Parathyroid adenoma (tissue), 2 donors: Measurements from ENCODE around the gene ITFG1.

ENCODE experiments used
- H2AFZ ChIP-seq: fragments of 300-600 bp; sonication (generic); one replicate; pipeline ENCODE4 v1.7.0; 2017; ENCODE audit warnings: antibody characterized with exemption, mild to moderate bottlenecking
- H3K27ac ChIP-seq: fragments of 300-600 bp; sonication (generic); one replicate; pipeline ENCODE4 v1.7.0; 2017
- H3K27me3 ChIP-seq: fragments of 300-600 bp; sonication (generic); one replicate; pipeline ENCODE4 v1.7.0; 2017; ENCODE audit warnings: low read length; ENCODE audit not compliant: control insufficient read depth, insufficient read depth
- H3K36me3 ChIP-seq: fragments of 300-600 bp; sonication (generic); one replicate; pipeline ENCODE4 v1.7.0; 2017; ENCODE audit warnings: low read length; ENCODE audit not compliant: control insufficient read depth, insufficient read depth
- H3K4me1 ChIP-seq: fragments of 300-600 bp; sonication (generic); one replicate; pipeline ENCODE4 v1.7.0; 2017; ENCODE audit warnings: control low read depth
- H3K4me2 ChIP-seq: fragments of 300-600 bp; sonication (generic); one replicate; pipeline ENCODE4 v1.7.0; 2017; ENCODE audit warnings: low read length
- H3K4me3 ChIP-seq: fragments of 300-600 bp; sonication (generic); one replicate; pipeline ENCODE4 v1.7.0; 2017; ENCODE audit warnings: low read depth, low read length
- H3K79me2 ChIP-seq: fragments of 300-600 bp; sonication (generic); one replicate; pipeline ENCODE4 v1.7.0; 2017; ENCODE audit warnings: control low read depth
- H3K9ac ChIP-seq: fragments of 300-600 bp; sonication (generic); one replicate; pipeline ENCODE4 v1.7.0; 2017; ENCODE audit warnings: mild to moderate bottlenecking
- H3K9me3 ChIP-seq: fragments of 300-600 bp; sonication (generic); one replicate; pipeline ENCODE4 v1.7.0; 2017; ENCODE audit warnings: low read length; ENCODE audit not compliant: control insufficient read depth
- TF ChIP-seq, protein P1 (sequence below): fragments of 300-600 bp; sonication (generic); IDR thresholded peaks from one replicate; pipeline ENCODE4 v1.7.0; 2017; ENCODE audit warnings: antibody characterized with exemption, mild to moderate bottlenecking
- donor health status: primary hyperparathyroidism.

ITFG1 gene

DNA sequence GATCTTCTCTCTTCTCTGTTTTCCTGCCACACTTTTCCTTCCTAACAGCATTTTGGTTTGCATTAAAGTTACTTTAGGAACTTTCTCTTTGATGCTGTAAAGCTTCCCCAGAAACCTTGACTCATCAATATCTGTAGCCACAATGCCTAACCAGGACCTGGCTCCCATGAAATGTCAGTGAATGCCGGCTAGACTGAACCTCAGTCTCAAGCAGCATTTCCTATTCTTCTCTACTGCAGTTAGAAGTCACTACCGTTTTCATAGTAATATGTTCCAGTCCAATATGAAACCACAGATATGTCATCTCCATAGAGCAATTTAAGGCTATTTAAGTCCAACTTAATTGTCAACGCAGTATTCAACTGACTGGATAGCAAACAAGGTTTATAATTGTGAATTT is 28.9 kb downstream of the ITFG1 start:
- Histone ChIP-seq H3K79me2 (peaks cover 7% of the 10 kb centered on the region), H3K27ac (no peak overlapping the region), H3K9ac (no peak overlapping the region), H3K36me3 (no peaks in the 10 kb centered on the region), H3K9me3 (no peaks in the 10 kb centered on the region), H3K4me2 (no peak overlapping the region), H3K4me1 (no peaks in the 10 kb centered on the region), H3K27me3 (no peaks in the 10 kb centered on the region), H2AFZ (no peak overlapping the region), H3K4me3 (no peak overlapping the region)
- TF ChIP-seq, protein P1, sequence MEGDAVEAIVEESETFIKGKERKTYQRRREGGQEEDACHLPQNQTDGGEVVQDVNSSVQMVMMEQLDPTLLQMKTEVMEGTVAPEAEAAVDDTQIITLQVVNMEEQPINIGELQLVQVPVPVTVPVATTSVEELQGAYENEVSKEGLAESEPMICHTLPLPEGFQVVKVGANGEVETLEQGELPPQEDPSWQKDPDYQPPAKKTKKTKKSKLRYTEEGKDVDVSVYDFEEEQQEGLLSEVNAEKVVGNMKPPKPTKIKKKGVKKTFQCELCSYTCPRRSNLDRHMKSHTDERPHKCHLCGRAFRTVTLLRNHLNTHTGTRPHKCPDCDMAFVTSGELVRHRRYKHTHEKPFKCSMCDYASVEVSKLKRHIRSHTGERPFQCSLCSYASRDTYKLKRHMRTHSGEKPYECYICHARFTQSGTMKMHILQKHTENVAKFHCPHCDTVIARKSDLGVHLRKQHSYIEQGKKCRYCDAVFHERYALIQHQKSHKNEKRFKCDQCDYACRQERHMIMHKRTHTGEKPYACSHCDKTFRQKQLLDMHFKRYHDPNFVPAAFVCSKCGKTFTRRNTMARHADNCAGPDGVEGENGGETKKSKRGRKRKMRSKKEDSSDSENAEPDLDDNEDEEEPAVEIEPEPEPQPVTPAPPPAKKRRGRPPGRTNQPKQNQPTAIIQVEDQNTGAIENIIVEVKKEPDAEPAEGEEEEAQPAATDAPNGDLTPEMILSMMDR, result no peak

DNA sequence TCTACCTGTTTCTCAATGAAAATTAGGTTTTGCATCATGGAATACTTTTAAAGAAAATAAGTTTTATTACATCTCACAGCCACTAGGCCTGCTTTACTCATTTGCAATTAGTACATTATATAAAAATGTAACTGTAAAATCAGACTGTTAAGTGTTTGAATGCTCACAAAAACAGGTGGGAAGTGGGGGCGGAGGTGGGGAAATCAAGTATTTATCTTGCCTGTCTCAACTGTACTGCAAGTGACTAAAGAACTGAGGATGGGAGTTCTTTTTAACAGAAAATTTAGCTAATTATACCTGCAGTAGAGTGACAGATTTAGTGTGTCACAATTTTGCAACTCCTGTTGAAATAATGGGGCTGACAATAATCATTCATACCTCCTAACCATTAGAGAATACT is 34.1 kb downstream of the ITFG1 start:
- no peaks in the 10 kb centered on the region for H3K9me3 ChIP-seq
- TF ChIP-seq, protein P1, result no peak
- H3K27ac ChIP-seq, result no peak overlapping the region
- H3K79me2 ChIP-seq, result no peaks in the 10 kb centered on the region
- no peaks in the 10 kb centered on the region for H3K36me3 ChIP-seq
- no peak overlapping the region for H3K4me3 ChIP-seq
- no peaks in the 10 kb centered on the region for H3K27me3 ChIP-seq
- no peak overlapping the region for H3K9ac ChIP-seq
- no peak overlapping the region for H3K4me2 ChIP-seq
- no peaks in the 10 kb centered on the region for H3K4me1 ChIP-seq
- H2AFZ ChIP-seq, result no peak overlapping the region

DNA sequence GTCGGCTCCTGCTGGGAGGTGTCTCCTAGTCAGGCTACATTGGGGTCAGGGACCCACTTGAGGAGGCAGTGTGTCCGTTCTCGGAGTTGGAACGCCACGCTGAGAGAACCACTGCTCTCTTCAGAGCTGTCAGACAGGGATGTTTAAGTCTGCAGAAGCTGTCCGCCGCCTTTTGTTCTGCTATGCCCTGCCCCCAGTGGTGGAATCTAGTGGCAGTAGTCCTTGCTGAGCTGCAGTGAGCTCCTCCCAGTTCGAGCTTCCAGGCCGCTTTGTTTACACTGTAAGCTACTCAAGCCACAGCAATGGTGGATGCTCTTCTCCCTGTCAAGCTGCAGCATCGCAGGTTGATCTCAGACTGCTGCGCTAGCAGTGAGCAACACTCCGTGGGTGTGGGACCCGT is 36.0 kb downstream of the ITFG1 start:
- no peak overlapping the region for H3K4me3 ChIP-seq
- TF ChIP-seq, protein P1, result no peak
- no peak overlapping the region for H3K4me2 ChIP-seq
- H3K4me1 ChIP-seq, result no peaks in the 10 kb centered on the region
- H3K9ac ChIP-seq, result no peak overlapping the region
- H3K79me2 ChIP-seq, result no peaks in the 10 kb centered on the region
- H3K9me3 ChIP-seq, result no peaks in the 10 kb centered on the region
- H3K27ac ChIP-seq, result no peak overlapping the region
- no peak overlapping the region for H2AFZ ChIP-seq
- no peaks in the 10 kb centered on the region for H3K36me3 ChIP-seq
- no peaks in the 10 kb centered on the region for H3K27me3 ChIP-seq

DNA sequence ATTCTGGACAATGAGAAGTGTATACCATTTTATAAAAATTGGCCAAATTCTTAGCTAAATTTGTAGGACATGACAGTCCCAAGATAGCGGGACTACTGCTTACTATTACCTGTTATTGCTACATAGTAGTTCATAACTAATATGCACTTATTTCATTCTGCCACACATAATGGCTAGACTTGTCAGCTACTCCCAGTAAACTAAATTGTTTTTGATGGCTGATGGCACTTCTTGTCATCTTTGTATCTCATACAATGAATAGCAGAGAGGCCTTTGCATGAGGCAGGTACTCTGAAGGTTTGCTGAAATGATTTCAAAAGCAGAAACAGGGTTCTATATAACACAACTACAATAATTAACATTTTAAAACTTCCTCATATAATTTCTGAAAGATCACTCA is 44.0 kb downstream of the ITFG1 start:
- H3K27me3 ChIP-seq, result no peaks in the 10 kb centered on the region
- no peak overlapping the region for H2AFZ ChIP-seq
- no peak overlapping the region for H3K4me2 ChIP-seq
- peaks cover 5% of the 10 kb centered on the region for H3K4me1 ChIP-seq
- H3K9ac ChIP-seq, result no peak overlapping the region
- no peak overlapping the region for H3K4me3 ChIP-seq
- H3K27ac ChIP-seq, result no peak overlapping the region
- H3K36me3 ChIP-seq, result no peaks in the 10 kb centered on the region
- H3K9me3 ChIP-seq, result no peaks in the 10 kb centered on the region
- TF ChIP-seq, protein P1, result no peak
- H3K79me2 ChIP-seq, result peaks cover 2% of the 10 kb centered on the region

DNA sequence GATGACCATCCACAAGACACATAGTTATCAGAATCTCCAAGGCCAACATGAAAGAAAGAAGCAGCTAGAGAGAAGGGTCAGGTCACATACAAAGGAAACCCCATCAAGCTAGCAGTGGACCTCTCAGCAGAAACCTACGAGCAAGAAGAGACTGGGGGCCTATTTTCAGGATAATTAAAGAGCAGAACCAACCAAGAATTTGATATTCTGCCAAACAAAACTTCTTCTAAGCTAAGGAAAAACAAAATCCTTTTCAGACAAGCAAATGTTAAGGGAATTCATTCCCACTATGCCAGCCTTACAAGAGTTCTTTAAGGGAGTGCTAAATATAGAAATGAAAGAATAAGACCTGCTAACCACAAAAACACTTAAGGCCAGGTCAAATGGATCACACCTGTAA is 47.8 kb downstream of the ITFG1 start:
- H3K36me3 ChIP-seq, result no peaks in the 10 kb centered on the region
- TF ChIP-seq, protein P1, result no peak
- H2AFZ ChIP-seq, result no peak overlapping the region

More for the DNA sequence above, 47.8 kb downstream of the ITFG1 start:
- Histone ChIP-seq H3K27me3 (no peaks in the 10 kb centered on the region), H3K79me2 (peaks cover 5% of the 10 kb centered on the region), H3K4me1 (peaks cover 5% of the 10 kb centered on the region), H3K4me3 (no peak overlapping the region), H3K9me3 (no peaks in the 10 kb centered on the region), H3K27ac (no peak overlapping the region), H3K9ac (no peak overlapping the region), H3K4me2 (no peak overlapping the region)
